ENCODE results near the gene TRIP13.
"Not testable (repeated sequence)": the region's sequence is repeated elsewhere in the genome, so short reads cannot be mapped to it uniquely, and the experiment has no call there.

Gene TRIP13, protein sequence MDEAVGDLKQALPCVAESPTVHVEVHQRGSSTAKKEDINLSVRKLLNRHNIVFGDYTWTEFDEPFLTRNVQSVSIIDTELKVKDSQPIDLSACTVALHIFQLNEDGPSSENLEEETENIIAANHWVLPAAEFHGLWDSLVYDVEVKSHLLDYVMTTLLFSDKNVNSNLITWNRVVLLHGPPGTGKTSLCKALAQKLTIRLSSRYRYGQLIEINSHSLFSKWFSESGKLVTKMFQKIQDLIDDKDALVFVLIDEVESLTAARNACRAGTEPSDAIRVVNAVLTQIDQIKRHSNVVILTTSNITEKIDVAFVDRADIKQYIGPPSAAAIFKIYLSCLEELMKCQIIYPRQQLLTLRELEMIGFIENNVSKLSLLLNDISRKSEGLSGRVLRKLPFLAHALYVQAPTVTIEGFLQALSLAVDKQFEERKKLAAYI

DNA sequence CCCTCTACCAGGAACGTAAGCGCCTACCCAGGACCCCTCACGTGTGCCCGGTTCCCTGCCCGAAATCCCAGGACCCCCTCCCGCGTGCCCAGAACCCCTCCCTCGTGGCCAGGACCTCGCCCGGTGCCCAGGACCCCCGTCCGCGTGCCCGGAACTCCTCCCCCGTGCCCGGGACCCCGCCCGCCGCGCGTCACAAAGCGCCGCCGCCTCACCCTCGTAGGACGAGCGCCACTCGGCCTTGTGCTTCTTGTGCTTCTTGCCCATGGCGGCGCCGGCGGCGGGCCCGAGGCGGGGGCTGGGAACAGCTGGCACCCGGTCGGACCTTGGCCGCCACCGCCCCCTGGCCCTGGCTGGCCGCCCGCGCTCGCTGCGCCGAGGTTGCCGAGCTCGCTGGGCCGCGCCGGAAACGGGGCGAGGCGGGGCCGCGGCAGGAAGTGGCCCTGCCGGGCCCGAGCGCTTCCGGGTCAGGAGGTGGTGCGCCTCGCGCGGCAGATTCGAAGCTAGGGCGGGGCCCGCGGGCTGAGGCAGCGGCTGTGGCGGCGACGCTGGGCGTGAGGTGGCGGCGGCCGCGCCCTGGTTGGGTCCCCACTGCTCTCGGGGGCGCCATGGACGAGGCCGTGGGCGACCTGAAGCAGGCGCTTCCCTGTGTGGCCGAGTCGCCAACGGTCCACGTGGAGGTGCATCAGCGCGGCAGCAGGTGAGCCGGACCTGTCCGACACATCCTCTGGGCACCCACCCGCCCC lies at the start of gene TRIP13, which contains the start of gene BRD9:
TRIP13 (plus strand) TSS at position 491 of the 743 bp plus-strand sequence; CDS start at position 606, 115 bp downstream.
BRD9 (minus strand) TSS at position 408 of the 743 bp plus-strand sequence; CDS start at position 264, 144 bp downstream.
- DNase-seq, result peak; percentile 84

GRCh38 chr5:843371-843770 lies 49.3 kb upstream of the TRIP13 start:
- not testable (repeated sequence) for DNase-seq

- DNase-seq, result not testable (repeated sequence)
These were observed 48.8 kb upstream of the TRIP13 start for GRCh38 chr5:843926-844325.

GRCh38 chr5:844426-844825 lies 48.3 kb upstream of the TRIP13 start:
- not testable (repeated sequence) for DNase-seq

DNA sequence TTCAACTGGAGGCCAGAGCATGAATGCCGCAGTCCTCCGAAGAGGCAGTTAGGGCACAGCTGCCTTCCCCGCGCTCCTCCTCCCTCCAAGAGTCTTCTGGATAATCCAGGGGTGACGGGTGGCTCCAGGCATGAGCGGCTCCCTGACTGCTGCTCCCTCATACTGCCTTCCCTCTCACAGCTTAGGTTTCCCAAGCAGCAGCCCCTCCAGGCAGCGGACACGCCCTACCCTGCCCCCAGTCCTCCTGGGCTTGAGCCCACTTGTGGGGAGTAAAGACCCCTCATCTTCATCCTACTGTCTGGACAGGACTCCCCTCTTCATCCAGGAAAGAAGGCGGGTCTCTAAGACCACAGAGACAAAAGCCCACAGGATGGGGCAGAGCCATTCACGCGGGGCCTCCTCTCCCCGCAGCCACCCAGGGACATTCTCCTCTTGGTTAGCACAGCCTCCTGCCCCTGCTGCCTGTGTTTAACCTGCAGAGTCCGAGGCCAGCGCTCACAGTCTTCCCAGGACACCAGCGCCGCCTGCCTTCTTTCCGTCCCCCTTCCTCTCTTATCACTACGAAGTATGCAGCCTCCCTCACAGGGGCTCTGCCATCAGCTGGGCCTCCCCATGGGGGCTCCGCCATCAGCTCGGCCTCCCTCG lies 47.5 kb upstream of the TRIP13 start:
- DNase-seq, result not testable (repeated sequence)

- DNase-seq, result not testable (repeated sequence)
These were observed 46.7 kb upstream of the TRIP13 start for GRCh38 chr5:845676-846601.

- peak; percentile 22 for DNase-seq
These were observed 46.0 kb upstream of the TRIP13 start for GRCh38 chr5:846602-847091.

DNA sequence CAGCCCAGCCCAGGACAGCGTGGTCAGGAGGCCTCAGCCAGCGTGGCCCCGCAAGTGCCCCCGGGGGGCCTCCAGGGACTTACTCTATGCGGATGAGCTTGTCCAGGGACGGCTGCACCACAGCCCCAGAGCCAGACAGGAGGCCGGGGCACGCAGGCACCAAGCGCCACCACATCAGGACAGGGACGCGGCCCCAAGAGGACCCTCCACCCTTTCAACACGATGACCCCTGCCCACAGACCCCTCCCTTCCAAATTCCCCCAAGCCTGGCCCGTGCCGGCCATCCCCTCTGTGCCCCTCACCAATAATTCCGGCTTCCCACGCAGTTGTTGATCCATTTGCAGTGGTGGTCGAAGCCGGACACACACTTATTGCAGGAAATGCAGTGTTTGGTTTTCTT lies 45.5 kb upstream of the TRIP13 start:
- DNase-seq, result not testable (repeated sequence)

DNA sequence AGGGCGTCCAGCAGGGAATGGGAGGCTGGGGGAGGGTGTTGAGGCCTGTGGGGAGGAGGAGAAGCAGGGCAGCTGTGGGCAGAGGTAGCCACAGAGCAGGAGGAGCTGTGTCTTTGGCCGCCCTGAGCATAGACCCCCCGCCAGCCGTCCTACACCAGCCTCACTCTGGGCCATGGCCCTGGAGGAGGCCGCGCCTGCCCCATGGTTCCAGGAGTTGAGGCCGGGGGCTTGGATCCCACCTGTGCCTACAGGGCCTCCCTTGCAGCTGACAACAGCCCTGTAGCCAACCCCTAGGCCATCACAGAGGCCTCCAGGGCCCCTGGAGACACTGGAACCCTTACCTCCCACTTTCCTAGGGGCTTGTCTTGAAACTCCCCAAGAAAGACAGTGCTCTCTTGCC lies 44.9 kb upstream of the TRIP13 start:
- not testable (repeated sequence) for DNase-seq

DNA sequence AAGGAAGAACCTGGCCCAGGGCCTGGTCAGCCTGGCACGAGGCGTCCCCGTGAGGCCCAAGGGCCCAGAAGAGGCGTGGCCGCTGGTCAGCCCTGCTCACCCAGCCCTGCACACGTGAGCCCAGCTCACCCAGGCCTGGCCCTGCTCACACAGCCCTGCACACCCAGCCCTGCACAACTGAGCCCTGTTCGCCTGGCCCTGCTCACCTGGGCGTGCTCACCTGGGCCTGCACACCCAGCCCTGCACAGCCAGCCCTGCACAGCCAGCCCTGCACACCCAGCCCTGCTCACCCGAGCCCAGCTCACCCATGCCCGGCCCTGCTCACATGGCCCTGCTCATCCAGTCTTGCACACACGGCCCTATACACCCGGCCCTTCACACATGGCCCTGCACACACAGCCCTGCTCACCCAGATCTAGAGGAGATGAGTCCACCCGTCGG lies 44.0 kb upstream of the TRIP13 start:
- no peak for DNase-seq

- no peak for DNase-seq
These were observed 42.9 kb upstream of the TRIP13 start for GRCh38 chr5:849651-850301.

DNA sequence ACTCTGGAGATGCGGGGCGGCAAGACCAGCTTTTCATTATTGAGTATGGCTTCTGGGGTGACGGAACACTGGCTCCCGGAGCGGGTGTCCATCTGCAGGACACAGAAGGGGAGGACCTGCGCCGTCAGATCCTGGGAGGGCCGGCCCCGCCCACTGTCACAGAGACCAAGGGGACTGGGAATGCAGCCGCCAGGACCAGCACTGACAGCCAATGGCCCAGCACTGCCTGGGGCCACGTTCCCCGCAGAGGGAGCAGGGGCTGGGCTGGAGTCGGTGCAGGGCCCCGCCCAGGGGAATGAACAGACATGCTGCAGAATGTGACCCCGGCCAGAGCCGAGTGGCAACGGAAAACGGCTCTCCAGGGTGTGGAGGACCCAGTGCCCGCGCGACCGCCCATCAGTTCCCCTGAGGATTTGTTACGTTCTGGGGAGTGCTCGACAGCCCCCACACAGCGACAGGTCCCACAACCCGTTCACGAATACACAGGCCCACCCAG lies 42.1 kb upstream of the TRIP13 start, which contains the start of gene ZDHHC11:
ZDHHC11 (minus strand) TSS at position 476 of the 496 bp plus-strand sequence; CDS start at position 92, 384 bp downstream.
- no peak for DNase-seq

DNA sequence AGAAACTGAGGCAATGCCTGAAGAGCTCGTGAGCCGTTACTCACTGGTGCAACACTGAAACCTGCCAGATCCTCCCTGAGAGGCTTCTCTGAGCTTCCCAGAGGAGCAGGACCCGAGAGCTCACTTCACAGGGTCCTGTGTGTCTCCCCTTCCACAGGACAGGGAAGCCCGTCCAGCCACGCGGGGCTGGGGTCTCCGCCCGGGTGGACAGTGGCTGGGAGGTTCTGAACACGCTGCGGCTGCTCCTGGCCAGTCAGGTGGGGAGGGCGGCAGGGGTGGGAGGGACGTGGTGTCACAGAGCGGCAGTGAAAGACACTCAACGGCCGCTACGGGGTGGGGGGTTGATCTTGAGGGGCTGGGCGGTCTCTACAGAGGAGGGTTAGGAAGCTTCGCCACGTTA lies 41.6 kb upstream of the TRIP13 start:
- no peak for DNase-seq

DNA sequence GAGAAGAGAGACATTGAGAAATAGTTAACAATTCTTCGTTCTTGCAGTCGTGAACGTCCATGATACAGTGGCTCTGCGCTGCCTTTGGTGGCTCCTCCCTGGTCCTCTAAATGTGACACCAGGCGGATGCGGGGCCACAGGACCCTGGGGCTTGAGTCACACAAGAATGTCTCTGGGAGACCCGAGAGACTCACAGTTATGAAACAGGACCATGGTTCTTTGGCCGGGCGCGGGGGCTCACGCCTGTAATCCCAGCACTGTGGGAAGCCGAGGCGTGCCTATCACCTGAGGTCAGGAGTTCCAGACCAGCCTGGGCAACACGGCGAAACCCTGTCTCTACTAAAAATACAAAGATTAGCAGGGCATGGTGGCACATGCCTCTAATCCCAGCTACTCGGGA lies 41.1 kb upstream of the TRIP13 start:
- DNase-seq, result no peak

DNA sequence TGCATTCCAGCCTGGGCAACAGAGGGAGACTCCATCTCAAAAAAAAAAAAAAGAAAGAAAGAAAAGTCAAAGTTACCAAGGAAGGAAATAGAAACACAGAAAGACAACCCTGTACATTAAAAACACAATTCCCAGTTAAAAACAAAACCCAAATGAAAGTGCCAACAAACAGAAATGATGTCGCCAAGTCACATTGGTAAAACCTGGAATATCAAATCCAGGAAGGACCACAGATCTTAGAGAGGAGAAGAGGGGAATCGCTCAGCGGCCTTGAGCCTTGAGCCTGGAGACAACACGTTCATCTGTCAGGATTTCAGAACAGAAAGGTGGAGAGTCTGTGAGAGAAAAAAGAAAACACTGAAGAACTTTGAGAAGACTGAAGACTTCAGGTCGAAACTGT lies 40.7 kb upstream of the TRIP13 start:
- no peak for DNase-seq

DNA sequence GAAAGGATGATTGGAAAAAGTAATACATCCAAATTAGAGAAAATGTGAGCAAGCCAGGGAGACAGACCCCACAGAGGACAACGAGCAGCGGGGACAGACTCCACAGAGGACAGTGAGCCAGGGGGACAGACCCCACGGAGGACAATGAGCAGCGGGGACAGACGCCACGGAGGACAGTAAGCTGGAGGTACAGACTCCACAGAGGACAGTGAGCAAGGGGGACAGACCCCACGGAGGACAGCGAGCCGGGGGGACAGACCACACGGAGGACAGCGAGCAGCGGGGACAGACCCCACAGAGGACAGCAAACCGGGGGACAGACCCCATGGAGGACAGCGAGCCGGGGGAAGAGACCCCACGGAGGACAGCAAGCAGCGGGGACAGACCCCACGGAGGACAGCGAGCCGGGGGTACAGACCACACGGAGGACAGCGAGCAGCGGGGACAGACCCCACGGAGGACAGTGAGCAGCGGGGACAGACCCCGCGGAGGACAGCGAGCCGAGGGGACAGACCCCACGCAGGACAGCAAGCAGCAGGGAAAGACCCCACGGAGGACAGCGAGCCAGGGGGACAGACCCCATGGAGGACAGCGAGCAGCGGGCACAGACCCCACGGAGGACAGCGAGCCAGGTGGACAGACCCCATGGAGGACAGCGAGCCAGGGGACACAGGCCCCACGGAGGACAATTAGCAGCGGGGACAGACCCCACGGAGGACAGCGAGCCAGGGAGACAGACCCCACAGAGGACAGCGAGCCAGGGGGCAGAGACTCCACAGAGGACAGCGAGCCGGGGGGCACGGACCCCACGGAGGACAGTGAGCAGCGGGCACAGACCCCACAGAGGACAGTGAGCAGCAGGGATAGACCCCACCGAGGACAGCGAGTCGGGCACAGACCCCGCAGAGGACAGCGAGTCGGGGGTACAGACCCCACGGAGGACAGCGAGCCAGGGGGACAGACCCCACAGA lies 40.0 kb upstream of the TRIP13 start:
- DNase-seq, result no peak

- not testable (repeated sequence) for DNase-seq
These were observed 39.1 kb upstream of the TRIP13 start for GRCh38 chr5:853416-854090.

- DNase-seq, result no peak
These were observed 38.5 kb upstream of the TRIP13 start for GRCh38 chr5:854217-854616.

All from stimulated activated CD4-positive, alpha-beta T cell treated with anti-CD3 and anti-CD28 coated beads, Interleukin-4, amount 100 ng/mL, for 24 hours (primary cell).